Osteocyte (in vitro differentiated cells): ENCODE data around the gene DCDC2C. TPM values are rescaled to one million over a fixed set of nuclear protein-coding genes. Genes with fewer than 3 reads are reported as not detected.

Experiments
- DNase-seq: peaks from one replicate; pipeline ENCODE4 v3.0.0; 2021; ENCODE audit warnings: mixed read lengths; ENCODE audit not compliant: unreplicated experiment; ENCODE audit errors: extremely low spot score
- H3K27ac Mint-ChIP-seq: one replicate; pipeline ENCODE4 v1.8.0; 2021; ENCODE audit warnings: mild to moderate bottlenecking, mixed read lengths; ENCODE audit not compliant: unreplicated experiment
- H3K27me3 Mint-ChIP-seq: one replicate; pipeline ENCODE4 v1.8.0; 2021; ENCODE audit warnings: mixed read lengths; ENCODE audit not compliant: unreplicated experiment
- H3K36me3 Mint-ChIP-seq: one replicate; pipeline ENCODE4 v1.8.0; 2021; ENCODE audit warnings: mixed read lengths; ENCODE audit not compliant: unreplicated experiment
- H3K4me1 Mint-ChIP-seq: one replicate; pipeline ENCODE4 v1.8.0; 2021; ENCODE audit warnings: mixed read lengths; ENCODE audit not compliant: unreplicated experiment
- H3K4me3 Mint-ChIP-seq: one replicate; pipeline ENCODE4 v1.8.0; 2021; ENCODE audit warnings: mild to moderate bottlenecking, moderate library complexity, mixed read lengths; ENCODE audit not compliant: unreplicated experiment
- H3K9me3 Mint-ChIP-seq: one replicate; pipeline ENCODE4 v1.8.0; 2021; ENCODE audit warnings: mixed read lengths; ENCODE audit not compliant: unreplicated experiment
- total RNA-seq: library from RNA; stranded (reverse); gene quantifications from 2 replicates; pipeline ENCODE4 v1.2.1, GENCODE V29; 2021
- TF ChIP-seq, protein P1 (sequence below): fragments of 200-600 bp; sonication (generic); IDR thresholded peaks from 2 replicates; pipeline ENCODE4 v1.5.0; 2021; ENCODE audit warnings: antibody characterized with exemption, mild to moderate bottlenecking, moderate library complexity

DCDC2C gene
- total RNA-seq, 1 donor from 2014 or later = not detected

DNA sequence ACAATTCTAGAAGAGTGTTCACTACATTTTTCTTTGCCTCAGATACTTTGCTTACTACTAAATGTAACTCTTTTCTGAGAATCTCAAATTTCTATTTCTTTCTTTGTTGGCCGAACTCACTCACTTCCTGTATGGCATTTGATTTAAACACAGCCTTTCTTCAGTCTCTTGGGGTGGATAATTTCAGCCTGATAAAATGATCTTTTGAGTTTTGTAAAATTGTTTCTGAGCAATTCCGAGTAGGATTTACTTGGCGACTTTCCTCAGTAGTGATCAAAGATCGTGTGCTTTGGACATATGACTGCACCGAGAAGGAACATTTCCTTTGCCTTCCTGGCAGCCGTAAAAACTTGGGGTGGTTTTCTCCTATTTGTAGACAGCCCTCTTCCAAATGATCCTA is 127.4 kb downstream of the DCDC2C start:
- Mint-ChIP-seq H3K4me1 (no peaks in the 10 kb centered on the region), H3K27me3 (no peaks in the 10 kb centered on the region), H3K9me3 (peaks cover 22% of the 10 kb centered on the region), H3K36me3 (no peaks in the 10 kb centered on the region), H3K27ac (no peak overlapping the region), H3K4me3 (no peak overlapping the region)
- DNase-seq = no peak
- TF ChIP-seq, protein P1, sequence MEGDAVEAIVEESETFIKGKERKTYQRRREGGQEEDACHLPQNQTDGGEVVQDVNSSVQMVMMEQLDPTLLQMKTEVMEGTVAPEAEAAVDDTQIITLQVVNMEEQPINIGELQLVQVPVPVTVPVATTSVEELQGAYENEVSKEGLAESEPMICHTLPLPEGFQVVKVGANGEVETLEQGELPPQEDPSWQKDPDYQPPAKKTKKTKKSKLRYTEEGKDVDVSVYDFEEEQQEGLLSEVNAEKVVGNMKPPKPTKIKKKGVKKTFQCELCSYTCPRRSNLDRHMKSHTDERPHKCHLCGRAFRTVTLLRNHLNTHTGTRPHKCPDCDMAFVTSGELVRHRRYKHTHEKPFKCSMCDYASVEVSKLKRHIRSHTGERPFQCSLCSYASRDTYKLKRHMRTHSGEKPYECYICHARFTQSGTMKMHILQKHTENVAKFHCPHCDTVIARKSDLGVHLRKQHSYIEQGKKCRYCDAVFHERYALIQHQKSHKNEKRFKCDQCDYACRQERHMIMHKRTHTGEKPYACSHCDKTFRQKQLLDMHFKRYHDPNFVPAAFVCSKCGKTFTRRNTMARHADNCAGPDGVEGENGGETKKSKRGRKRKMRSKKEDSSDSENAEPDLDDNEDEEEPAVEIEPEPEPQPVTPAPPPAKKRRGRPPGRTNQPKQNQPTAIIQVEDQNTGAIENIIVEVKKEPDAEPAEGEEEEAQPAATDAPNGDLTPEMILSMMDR = no peak

DNA sequence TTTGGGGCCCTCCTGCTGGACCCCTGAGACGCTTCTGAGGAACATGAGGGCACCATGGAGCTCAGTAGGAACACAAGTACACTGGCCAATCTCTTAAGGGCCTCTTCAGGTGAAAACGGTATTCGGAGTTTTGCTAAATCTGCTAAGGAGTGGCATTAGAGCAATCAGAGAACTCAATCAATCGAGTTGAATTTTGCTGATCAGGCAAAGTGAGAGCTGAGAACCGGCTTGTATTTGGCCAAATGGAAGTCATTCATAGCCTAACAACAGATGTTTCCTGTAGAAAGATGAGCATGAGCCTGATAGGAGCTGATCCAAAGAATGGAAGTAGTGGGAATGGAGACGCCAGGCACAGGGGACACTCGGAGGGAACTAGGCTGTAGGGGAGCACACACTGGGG is 133.7 kb downstream of the DCDC2C start:
- no peaks in the 10 kb centered on the region for H3K4me1 Mint-ChIP-seq
- H3K27ac Mint-ChIP-seq = no peak overlapping the region
- no peak overlapping the region for H3K4me3 Mint-ChIP-seq
- no peak for DNase-seq
- H3K36me3 Mint-ChIP-seq = no peaks in the 10 kb centered on the region
- peaks cover 20% of the 10 kb centered on the region for H3K9me3 Mint-ChIP-seq
- TF ChIP-seq, protein P1 = no peak
- no peaks in the 10 kb centered on the region for H3K27me3 Mint-ChIP-seq

DNA sequence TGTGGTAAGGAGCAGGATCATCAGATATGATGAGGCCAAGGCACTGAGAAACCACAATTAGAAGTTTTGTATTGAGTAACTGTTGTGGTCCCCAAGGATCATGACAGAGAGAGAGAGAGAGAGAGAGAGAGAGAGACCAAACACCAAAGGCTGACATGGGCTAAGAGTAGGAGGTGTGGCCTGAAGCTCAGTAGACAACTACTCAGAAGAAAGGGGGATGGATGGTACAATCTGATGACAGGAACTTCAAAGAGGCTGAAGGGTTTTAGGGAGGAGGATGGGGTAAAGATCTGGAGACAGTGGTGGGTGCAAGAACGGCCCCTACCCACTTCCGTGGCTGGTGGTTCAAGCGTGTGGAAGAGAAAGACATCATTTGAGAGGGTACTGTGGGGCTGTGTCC is 135.0 kb downstream of the DCDC2C start:
- H3K36me3 Mint-ChIP-seq = no peaks in the 10 kb centered on the region
- H3K9me3 Mint-ChIP-seq = peaks cover 10% of the 10 kb centered on the region
- no peak overlapping the region for H3K27ac Mint-ChIP-seq
- no peak for DNase-seq
- H3K27me3 Mint-ChIP-seq = no peaks in the 10 kb centered on the region
- TF ChIP-seq, protein P1 = no peak
- H3K4me1 Mint-ChIP-seq = no peaks in the 10 kb centered on the region
- no peak overlapping the region for H3K4me3 Mint-ChIP-seq

DNA sequence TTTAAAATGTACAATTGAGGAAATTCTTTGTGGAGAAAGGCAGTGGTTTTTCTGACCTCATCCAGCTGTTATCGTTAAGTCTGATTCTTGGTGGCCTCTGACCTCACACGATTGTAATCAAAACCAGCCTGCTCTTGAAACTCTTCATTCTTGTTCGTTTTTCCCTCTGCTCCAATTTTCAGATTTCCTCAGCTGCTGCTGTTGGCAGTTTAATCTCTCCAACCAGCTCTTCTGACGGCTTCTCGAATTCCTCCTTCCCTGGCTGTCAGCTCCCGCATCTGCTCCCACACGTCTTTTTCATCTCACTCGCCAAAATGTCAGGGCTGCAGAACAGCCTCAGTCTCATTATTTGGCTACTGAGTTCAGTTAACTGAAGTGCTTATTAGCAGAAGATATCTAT is 136.1 kb downstream of the DCDC2C start:
- H3K4me3 Mint-ChIP-seq = no peak overlapping the region
- H3K27me3 Mint-ChIP-seq = no peaks in the 10 kb centered on the region
- no peak for DNase-seq
- no peaks in the 10 kb centered on the region for H3K36me3 Mint-ChIP-seq
- H3K27ac Mint-ChIP-seq = no peak overlapping the region
- TF ChIP-seq, protein P1 = no peak
- peaks cover 13% of the 10 kb centered on the region for H3K9me3 Mint-ChIP-seq
- no peaks in the 10 kb centered on the region for H3K4me1 Mint-ChIP-seq

DNA sequence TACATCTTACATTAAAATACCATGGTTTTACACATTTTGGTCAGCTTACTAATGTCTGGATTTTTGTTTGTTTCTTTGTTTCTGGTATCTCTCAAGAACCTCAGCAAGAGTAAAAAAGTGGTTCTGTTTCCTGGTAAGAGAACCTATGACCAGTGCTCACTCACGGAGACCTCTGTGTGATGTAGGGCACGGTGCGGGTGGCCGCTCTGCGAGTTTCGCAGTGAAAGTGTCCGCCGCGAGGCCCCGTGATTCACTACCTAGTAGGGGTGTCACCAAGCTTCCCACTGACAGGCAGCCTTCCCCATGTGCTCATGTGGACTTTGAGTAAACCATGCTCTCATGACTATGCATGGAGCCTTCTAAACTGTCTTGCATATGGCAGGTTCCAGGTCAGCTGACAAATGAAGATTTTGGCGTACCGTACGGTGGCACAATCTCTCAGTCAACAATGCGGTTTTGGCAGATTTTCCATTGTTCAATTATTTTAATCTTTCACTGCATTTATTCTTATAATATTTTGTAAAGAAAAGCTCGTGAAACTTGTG is 137.3 kb downstream of the DCDC2C start:
- H3K27me3 Mint-ChIP-seq = no peaks in the 10 kb centered on the region
- H3K4me3 Mint-ChIP-seq = no peak overlapping the region
- H3K9me3 Mint-ChIP-seq = peaks cover 9% of the 10 kb centered on the region
- TF ChIP-seq, protein P1 = no peak
- H3K36me3 Mint-ChIP-seq = no peaks in the 10 kb centered on the region
- no peaks in the 10 kb centered on the region for H3K4me1 Mint-ChIP-seq
- H3K27ac Mint-ChIP-seq = no peak overlapping the region
- no peak for DNase-seq
